HepG2 (cell line): ENCODE results near the gene HSF2BP. TPM values are rescaled to one million over a fixed set of nuclear protein-coding genes. Genes with fewer than 3 reads are reported as not detected.

Source experiments
- BHLHE40 ChIP-seq: IDR thresholded peaks from 2 replicates; pipeline ENCODE4 v1.6.1; 2011; ENCODE audit warnings: low read length, improper control_type of control experiment
- GLI4 ChIP-seq: sonication (generic); formaldehyde crosslinking; IDR thresholded peaks from 2 replicates; pipeline ENCODE4 v1.5.1; 2020; ENCODE audit warnings: missing genetic modification reagents, mild to moderate bottlenecking, moderate library complexity, borderline replicate concordance
- HMGA1 ChIP-seq: sonication (generic); formaldehyde crosslinking; conservative IDR thresholded peaks from 2 replicates; pipeline ENCODE4 v1.4.0; 2020; ENCODE audit warnings: missing genetic modification reagents
- MAF1 ChIP-seq: sonication (generic); formaldehyde crosslinking; IDR thresholded peaks from 2 replicates; pipeline ENCODE4 v1.5.0; 2020; ENCODE audit warnings: missing genetic modification reagents, borderline replicate concordance
- MZF1 ChIP-seq: sonication (generic); formaldehyde crosslinking; IDR thresholded peaks from 2 replicates; pipeline ENCODE4 v1.8.1; 2023; ENCODE audit warnings: mild to moderate bottlenecking, missing genetic modification reagents, borderline replicate concordance
- NFIB ChIP-seq: sonication (generic); formaldehyde crosslinking; IDR thresholded peaks from 2 replicates; pipeline ENCODE4 v1.9.0; 2021; ENCODE audit warnings: missing genetic modification reagents, mild to moderate bottlenecking, borderline replicate concordance
- PCBP2 ChIP-seq: fragments of 200-400 bp; formaldehyde crosslinking; optimal IDR thresholded peaks from 2 replicates; pipeline ENCODE3; 2018; ENCODE audit warnings: low read length, low read depth; ENCODE audit not compliant: poor library complexity, severe bottlenecking
- PHF8 ChIP-seq: sonication (generic); formaldehyde crosslinking; IDR thresholded peaks from 2 replicates; pipeline ENCODE4 v1.5.0; 2020; ENCODE audit warnings: missing genetic modification reagents
- POGK ChIP-seq: sonication (generic); formaldehyde crosslinking; conservative IDR thresholded peaks from 2 replicates; pipeline ENCODE4 v1.8.0; 2022; ENCODE audit warnings: mild to moderate bottlenecking, moderate library complexity, missing genetic modification reagents
- RELA ChIP-seq: sonication (generic); formaldehyde crosslinking; IDR thresholded peaks from 2 replicates; pipeline ENCODE4 v1.4.0; 2020; ENCODE audit warnings: missing genetic modification reagents
- RFXANK ChIP-seq: IDR thresholded peaks from 2 replicates; pipeline ENCODE4 v1.6.1; 2016
- SP4 ChIP-seq: sonication (generic); formaldehyde crosslinking; IDR thresholded peaks from 2 replicates; pipeline ENCODE4 v1.8.1; 2023; ENCODE audit warnings: mild to moderate bottlenecking, missing genetic modification reagents
- TRIM24 ChIP-seq: sonication (generic); formaldehyde crosslinking; IDR thresholded peaks from 2 replicates; pipeline ENCODE4 v1.8.0; 2022; ENCODE audit warnings: mild to moderate bottlenecking, missing genetic modification reagents
- U2AF2 ChIP-seq: fragments of 200-400 bp; formaldehyde crosslinking; IDR thresholded peaks from 2 replicates; pipeline ENCODE4 v1.6.1; 2017; ENCODE audit warnings: low read depth, mild to moderate bottlenecking, low read length
- ZBTB34 ChIP-seq: sonication (generic); formaldehyde crosslinking; IDR thresholded peaks from 2 replicates; pipeline ENCODE4 v1.8.0; 2022; ENCODE audit warnings: mild to moderate bottlenecking, missing genetic modification reagents
- ZNF121 ChIP-seq: sonication (generic); formaldehyde crosslinking; IDR thresholded peaks from 2 replicates; pipeline ENCODE4 v1.5.0; 2020; ENCODE audit warnings: mild to moderate bottlenecking, missing genetic modification reagents
- ZNF589 ChIP-seq: sonication (generic); formaldehyde crosslinking; conservative IDR thresholded peaks from 2 replicates; pipeline ENCODE4 v1.8.0; 2022; ENCODE audit warnings: mild to moderate bottlenecking, moderate library complexity, missing genetic modification reagents
- ZNF670 ChIP-seq: sonication (generic); formaldehyde crosslinking; IDR thresholded peaks from 2 replicates; pipeline ENCODE4 v1.8.0; 2022; ENCODE audit warnings: mild to moderate bottlenecking, missing genetic modification reagents, borderline replicate concordance
- ZNF746 ChIP-seq: sonication (generic); formaldehyde crosslinking; IDR thresholded peaks from 2 replicates; pipeline ENCODE4 v1.8.0; 2022; ENCODE audit warnings: mild to moderate bottlenecking, missing genetic modification reagents
- ZNF75D ChIP-seq: sonication (generic); formaldehyde crosslinking; IDR thresholded peaks from 2 replicates; pipeline ENCODE4 v1.8.1; 2023; ENCODE audit warnings: missing genetic modification reagents, mild to moderate bottlenecking, borderline replicate concordance
- ZNF770 ChIP-seq: sonication (generic); formaldehyde crosslinking; IDR thresholded peaks from 2 replicates; pipeline ENCODE4 v1.5.0; 2020; ENCODE audit warnings: mild to moderate bottlenecking, missing genetic modification reagents
- polyA plus RNA-seq, 8 experiments: library from polyadenylated mRNA; depleted of rRNA in 3 of 8; stranded (reverse) in 7 of 8; unstranded in 1 of 8; fragments of >200 nt; fragmentation: Illumina TruSeq in 4 of 8; extraction: Trizol in 4 of 8; gene quantifications; 2 replicates each; pipeline versions ENCODE4 v1.2.1 to v1.2.3, GENCODE V29; 2011 to 2016; ENCODE audit warnings: low read depth in 4 of 8, missing spikeins in 1 of 8, mixed read lengths in 1 of 8; ENCODE audit not compliant: insufficient read depth in 1 of 8
- total RNA-seq, 5 experiments: library from RNA; depleted of rRNA; stranded (reverse); fragments of >200 nt; fragmentation: Illumina TruSeq; extraction: Trizol; gene quantifications; 2 replicates each; pipeline ENCODE4 v1.2.3, GENCODE V29; 2016; ENCODE audit warnings: low read depth in 1 of 5
- TF ChIP-seq, protein P1 (sequence below): sonication (generic); formaldehyde crosslinking; IDR thresholded peaks from 2 replicates; pipeline ENCODE4 v1.4.0; 2020; ENCODE audit warnings: missing genetic modification reagents; ENCODE audit errors: not compliant biosample characterization
- TF ChIP-seq, protein P2 (sequence below): sonication (generic); formaldehyde crosslinking; IDR thresholded peaks from 2 replicates; pipeline ENCODE4 v1.5.0; 2020; ENCODE audit warnings: mild to moderate bottlenecking, missing genetic modification reagents

HSF2BP gene
- total and polyA plus RNA-seq, 2 of the 13 experiments (the other 11 are each of a cell fraction or from before 2014, with no cell fraction given): 0.67 to 2.2 TPM

DNA sequence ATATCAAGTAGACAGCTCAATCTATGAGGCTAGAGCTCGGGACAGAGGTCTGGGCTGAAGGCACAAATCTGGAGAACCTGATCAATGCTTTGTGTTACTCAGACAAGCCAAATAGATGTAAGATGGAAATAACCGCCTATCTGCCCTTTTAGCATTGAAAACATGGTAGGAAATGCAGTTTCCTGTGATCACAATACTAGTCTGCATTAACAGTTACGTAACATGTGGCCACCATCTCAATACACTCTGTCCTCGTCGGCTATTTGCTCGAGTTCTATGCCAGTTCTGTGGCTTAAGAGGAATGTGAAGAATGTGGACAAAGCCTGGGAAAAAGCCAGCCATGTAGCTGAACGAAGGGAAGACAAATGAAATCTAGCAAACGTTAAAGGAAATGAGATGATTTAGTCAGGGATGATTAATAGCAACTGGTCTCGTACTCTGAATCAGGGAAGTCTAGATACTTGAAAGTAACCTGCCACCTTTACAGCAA lies 73.3 kb downstream of the HSF2BP start (continued):
- TF ChIP-seq SP4 (CRISPR knock-in tag) (no peak), U2AF2 (no peak), ZNF121 (CRISPR knock-in tag) (0 out of 2 replicates have a peak, but pooled peaks have one; percentile 13), BHLHE40 (no peak), MZF1 (CRISPR knock-in tag) (no peak), POGK (CRISPR knock-in tag) (0 out of 2 replicates have a peak, but pooled peaks have one; percentile 35), ZNF770 (CRISPR knock-in tag) (no peak), RFXANK (CRISPR knock-in tag) (no peak), ZNF670 (CRISPR knock-in tag) (no peak), MAF1 (CRISPR knock-in tag) (no peak), ZBTB34 (no peak), RELA (no peak), TRIM24 (CRISPR knock-in tag) (no peak), ZNF589 (CRISPR knock-in tag) (no peak), ZNF746 (CRISPR knock-in tag) (no peak), ZNF75D (CRISPR knock-in tag) (no peak), HMGA1 (CRISPR knock-in tag) (no peak), NFIB (CRISPR knock-in tag) (no peak), PCBP2 (no peak), PHF8 (no peak), GLI4 (CRISPR knock-in tag) (no peak)
- TF ChIP-seq, protein P1, sequence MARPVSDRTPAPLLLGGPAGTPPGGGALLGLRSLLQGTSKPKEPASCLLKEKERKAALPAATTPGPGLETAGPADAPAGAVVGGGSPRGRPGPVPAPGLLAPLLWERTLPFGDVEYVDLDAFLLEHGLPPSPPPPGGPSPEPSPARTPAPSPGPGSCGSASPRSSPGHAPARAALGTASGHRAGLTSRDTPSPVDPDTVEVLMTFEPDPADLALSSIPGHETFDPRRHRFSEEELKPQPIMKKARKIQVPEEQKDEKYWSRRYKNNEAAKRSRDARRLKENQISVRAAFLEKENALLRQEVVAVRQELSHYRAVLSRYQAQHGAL (CRISPR knock-in tag): no peak
- TF ChIP-seq, protein P2, sequence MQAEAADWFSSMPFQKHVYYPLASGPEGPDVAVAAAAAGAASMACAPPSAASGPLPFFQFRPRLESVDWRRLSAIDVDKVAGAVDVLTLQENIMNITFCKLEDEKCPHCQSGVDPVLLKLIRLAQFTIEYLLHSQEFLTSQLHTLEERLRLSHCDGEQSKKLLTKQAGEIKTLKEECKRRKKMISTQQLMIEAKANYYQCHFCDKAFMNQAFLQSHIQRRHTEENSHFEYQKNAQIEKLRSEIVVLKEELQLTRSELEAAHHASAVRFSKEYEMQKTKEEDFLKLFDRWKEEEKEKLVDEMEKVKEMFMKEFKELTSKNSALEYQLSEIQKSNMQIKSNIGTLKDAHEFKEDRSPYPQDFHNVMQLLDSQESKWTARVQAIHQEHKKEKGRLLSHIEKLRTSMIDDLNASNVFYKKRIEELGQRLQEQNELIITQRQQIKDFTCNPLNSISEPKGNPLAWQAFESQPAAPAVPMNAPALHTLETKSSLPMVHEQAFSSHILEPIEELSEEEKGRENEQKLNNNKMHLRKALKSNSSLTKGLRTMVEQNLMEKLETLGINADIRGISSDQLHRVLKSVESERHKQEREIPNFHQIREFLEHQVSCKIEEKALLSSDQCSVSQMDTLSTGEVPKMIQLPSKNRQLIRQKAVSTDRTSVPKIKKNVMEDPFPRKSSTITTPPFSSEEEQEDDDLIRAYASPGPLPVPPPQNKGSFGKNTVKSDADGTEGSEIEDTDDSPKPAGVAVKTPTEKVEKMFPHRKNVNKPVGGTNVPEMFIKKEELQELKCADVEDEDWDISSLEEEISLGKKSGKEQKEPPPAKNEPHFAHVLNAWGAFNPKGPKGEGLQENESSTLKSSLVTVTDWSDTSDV (CRISPR knock-in tag): no peak
